ENCODE results near the gene ARHGEF38.
"Not testable (repeated sequence)": the region's sequence is repeated elsewhere in the genome, so short reads cannot be mapped to it uniquely, and the experiment has no call there.

ARHGEF38 gene

DNA sequence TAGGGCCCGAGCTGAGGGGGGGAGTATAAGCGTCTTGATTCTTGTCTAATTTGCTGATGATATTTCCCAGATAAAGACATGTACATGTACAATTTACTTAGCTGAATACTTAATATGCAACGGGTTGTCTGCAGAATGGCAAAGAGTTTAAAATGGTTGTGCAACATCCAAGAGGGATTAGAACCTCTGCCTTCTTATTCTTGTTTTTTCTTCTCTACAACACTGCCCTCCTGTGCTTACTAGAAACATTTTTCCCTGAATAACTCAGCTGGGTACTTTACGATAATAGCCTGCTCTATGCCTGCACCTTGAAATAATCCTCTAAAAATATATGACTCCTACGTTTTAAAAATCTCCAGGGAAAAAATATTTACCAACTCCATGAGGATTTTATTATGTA, 114.3 kb downstream of the ARHGEF38 start:
- H3K9me3 ChIP-seq (ENCODE audit: control insufficient read depth, low read length): no peaks in the 10 kb centered on the region
- no peaks in the 10 kb centered on the region for H3K27me3 ChIP-seq (replicated peaks; ENCODE audit: control insufficient read depth, insufficient read depth, low read length, poor library complexity, severe bottlenecking)
- no peaks in the 10 kb centered on the region for H3K4me1 ChIP-seq (ENCODE audit: control insufficient read depth, insufficient read depth, low read length, poor library complexity, severe bottlenecking)
- H3K36me3 ChIP-seq (ENCODE audit: control insufficient read depth, insufficient read depth, low read length): no peaks in the 10 kb centered on the region
- H3K4me3 ChIP-seq (ENCODE audit: insufficient read depth, low read depth, low read length, poor library complexity, severe bottlenecking): no peak overlapping the region
- no peak overlapping the region for H3K27ac ChIP-seq (ENCODE audit: insufficient read depth, low read length, poor library complexity, severe bottlenecking)
- no peak for DNase-seq

DNA sequence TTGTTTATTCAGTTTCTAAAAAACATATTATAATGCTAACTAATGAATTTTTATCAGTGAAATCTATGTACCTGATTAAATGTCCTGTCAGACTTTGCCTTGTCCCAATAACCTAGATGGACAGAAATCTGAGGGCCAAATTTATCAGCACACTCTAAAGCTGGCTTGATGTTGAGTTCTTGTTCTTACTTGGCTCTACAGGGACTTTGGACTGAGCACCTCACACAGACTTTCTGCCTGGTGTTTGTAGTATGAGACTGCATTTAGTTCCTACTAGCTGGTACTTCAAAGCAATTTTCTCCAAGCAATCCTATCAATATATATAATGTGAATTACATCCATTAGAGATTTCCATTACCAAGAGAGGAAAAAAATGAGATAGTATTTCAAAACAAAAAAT, 118.3 kb downstream of the ARHGEF38 start:
- Histone ChIP-seq H3K4me1 (ENCODE audit: control insufficient read depth, insufficient read depth, low read length, poor library complexity, severe bottlenecking) (no peaks in the 10 kb centered on the region), H3K4me3 (ENCODE audit: insufficient read depth, low read depth, low read length, poor library complexity, severe bottlenecking) (no peak overlapping the region), H3K9me3 (ENCODE audit: control insufficient read depth, low read length) (no peaks in the 10 kb centered on the region), H3K36me3 (ENCODE audit: control insufficient read depth, insufficient read depth, low read length) (no peaks in the 10 kb centered on the region), H3K27me3 (replicated peaks; ENCODE audit: control insufficient read depth, insufficient read depth, low read length, poor library complexity, severe bottlenecking) (no peaks in the 10 kb centered on the region), H3K27ac (ENCODE audit: insufficient read depth, low read length, poor library complexity, severe bottlenecking) (no peak overlapping the region)
- DNase-seq: no peak

- H3K36me3 ChIP-seq (ENCODE audit: control insufficient read depth, insufficient read depth, low read length): no peaks in the 10 kb centered on the region
- H3K4me3 ChIP-seq (ENCODE audit: insufficient read depth, low read depth, low read length, poor library complexity, severe bottlenecking): no peak overlapping the region
- no peaks in the 10 kb centered on the region for H3K27me3 ChIP-seq (replicated peaks; ENCODE audit: control insufficient read depth, insufficient read depth, low read length, poor library complexity, severe bottlenecking)
- H3K9me3 ChIP-seq (ENCODE audit: control insufficient read depth, low read length): no peaks in the 10 kb centered on the region
- no peaks in the 10 kb centered on the region for H3K4me1 ChIP-seq (ENCODE audit: control insufficient read depth, insufficient read depth, low read length, poor library complexity, severe bottlenecking)
- no peak for DNase-seq
- H3K27ac ChIP-seq (ENCODE audit: insufficient read depth, low read length, poor library complexity, severe bottlenecking): no peak overlapping the region
Observed at GRCh38 chr4:105671301-105671700, 118.9 kb downstream of the ARHGEF38 start.

GRCh38 chr4:105674011-105674410, 121.6 kb downstream of the ARHGEF38 start:
- no peak overlapping the region for H3K27ac ChIP-seq (ENCODE audit: insufficient read depth, low read length, poor library complexity, severe bottlenecking)
- H3K27me3 ChIP-seq (replicated peaks; ENCODE audit: control insufficient read depth, insufficient read depth, low read length, poor library complexity, severe bottlenecking): no peaks in the 10 kb centered on the region
- H3K9me3 ChIP-seq (ENCODE audit: control insufficient read depth, low read length): no peaks in the 10 kb centered on the region
- no peaks in the 10 kb centered on the region for H3K4me1 ChIP-seq (ENCODE audit: control insufficient read depth, insufficient read depth, low read length, poor library complexity, severe bottlenecking)
- DNase-seq: no peak
- no peak overlapping the region for H3K4me3 ChIP-seq (ENCODE audit: insufficient read depth, low read depth, low read length, poor library complexity, severe bottlenecking)
- H3K36me3 ChIP-seq (ENCODE audit: control insufficient read depth, insufficient read depth, low read length): no peaks in the 10 kb centered on the region

DNA sequence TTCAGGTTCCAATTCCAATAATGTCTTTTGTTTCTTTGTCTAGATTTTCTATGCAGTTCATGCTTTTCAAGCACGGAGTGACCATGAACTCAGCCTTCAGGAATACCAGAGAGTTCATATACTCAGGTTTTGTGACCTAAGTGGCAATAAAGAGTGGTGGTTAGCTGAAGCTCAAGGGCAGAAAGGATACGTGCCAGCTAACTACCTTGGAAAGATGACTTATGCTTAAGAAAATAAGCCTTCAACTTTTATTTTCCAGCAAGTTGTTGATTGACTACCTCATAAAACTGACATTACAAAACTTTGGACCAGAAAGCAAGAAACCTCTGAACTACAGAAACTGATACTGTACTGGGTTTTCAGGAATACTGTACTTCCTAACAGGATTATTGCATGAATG, 125.3 kb downstream of the ARHGEF38 start:
- Histone ChIP-seq H3K27ac (ENCODE audit: insufficient read depth, low read length, poor library complexity, severe bottlenecking) (no peak overlapping the region), H3K36me3 (ENCODE audit: control insufficient read depth, insufficient read depth, low read length) (no peaks in the 10 kb centered on the region), H3K4me3 (ENCODE audit: insufficient read depth, low read depth, low read length, poor library complexity, severe bottlenecking) (no peak overlapping the region), H3K27me3 (replicated peaks; ENCODE audit: control insufficient read depth, insufficient read depth, low read length, poor library complexity, severe bottlenecking) (no peaks in the 10 kb centered on the region), H3K4me1 (ENCODE audit: control insufficient read depth, insufficient read depth, low read length, poor library complexity, severe bottlenecking) (no peaks in the 10 kb centered on the region), H3K9me3 (ENCODE audit: control insufficient read depth, low read length) (no peaks in the 10 kb centered on the region)
- DNase-seq: no peak

DNA sequence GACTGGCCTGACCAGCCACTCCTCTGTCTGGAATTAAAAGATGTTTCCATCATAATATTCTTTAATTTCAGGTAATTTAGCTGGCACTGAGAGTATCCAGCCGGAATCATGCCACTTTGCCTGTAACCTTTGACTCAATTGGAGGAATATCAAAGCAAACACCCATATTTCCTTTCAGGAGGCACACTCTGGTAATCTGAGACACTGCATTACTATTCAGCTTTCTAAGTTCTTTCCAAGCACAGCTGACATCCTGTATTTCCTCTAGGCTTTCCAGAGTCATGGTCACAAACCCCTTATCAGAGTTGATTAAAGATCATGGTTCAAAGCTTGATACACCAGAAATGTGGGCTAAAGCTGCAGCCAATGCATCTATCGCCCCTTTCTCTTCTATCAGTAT, 126.8 kb downstream of the ARHGEF38 start:
- no peak overlapping the region for H3K4me3 ChIP-seq (ENCODE audit: insufficient read depth, low read depth, low read length, poor library complexity, severe bottlenecking)
- no peaks in the 10 kb centered on the region for H3K9me3 ChIP-seq (ENCODE audit: control insufficient read depth, low read length)
- no peaks in the 10 kb centered on the region for H3K27me3 ChIP-seq (replicated peaks; ENCODE audit: control insufficient read depth, insufficient read depth, low read length, poor library complexity, severe bottlenecking)
- no peaks in the 10 kb centered on the region for H3K36me3 ChIP-seq (ENCODE audit: control insufficient read depth, insufficient read depth, low read length)
- no peak overlapping the region for H3K27ac ChIP-seq (ENCODE audit: insufficient read depth, low read length, poor library complexity, severe bottlenecking)
- no peak for DNase-seq
- no peaks in the 10 kb centered on the region for H3K4me1 ChIP-seq (ENCODE audit: control insufficient read depth, insufficient read depth, low read length, poor library complexity, severe bottlenecking)

- Histone ChIP-seq H3K27ac (ENCODE audit: insufficient read depth, low read length, poor library complexity, severe bottlenecking) (no peak overlapping the region), H3K36me3 (ENCODE audit: control insufficient read depth, insufficient read depth, low read length) (no peaks in the 10 kb centered on the region), H3K27me3 (replicated peaks; ENCODE audit: control insufficient read depth, insufficient read depth, low read length, poor library complexity, severe bottlenecking) (no peaks in the 10 kb centered on the region), H3K4me1 (ENCODE audit: control insufficient read depth, insufficient read depth, low read length, poor library complexity, severe bottlenecking) (no peaks in the 10 kb centered on the region), H3K9me3 (ENCODE audit: control insufficient read depth, low read length) (no peaks in the 10 kb centered on the region), H3K4me3 (ENCODE audit: insufficient read depth, low read depth, low read length, poor library complexity, severe bottlenecking) (no peak overlapping the region)
- no peak for DNase-seq
Observed at GRCh38 chr4:105683038-105683437, 130.6 kb downstream of the ARHGEF38 start.

DNA sequence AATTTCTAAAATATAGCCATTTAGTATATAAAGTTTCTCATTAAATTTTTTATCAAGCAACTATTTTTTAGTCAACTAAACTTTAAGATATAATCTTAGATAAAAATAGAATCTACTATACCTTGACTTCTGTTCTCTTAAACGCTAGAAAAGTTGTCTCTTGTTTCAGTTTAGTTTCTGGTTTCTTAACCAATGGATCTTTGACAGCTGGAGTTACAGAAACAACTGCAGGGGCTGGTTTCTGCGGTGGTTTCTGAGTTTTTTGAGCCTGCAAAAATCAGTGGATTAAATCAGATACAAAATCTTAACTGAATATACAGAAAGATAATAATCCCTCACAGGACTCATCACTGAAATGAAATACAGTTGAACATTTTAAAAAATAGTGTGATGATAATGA, 134.2 kb downstream of the ARHGEF38 start:
- Histone ChIP-seq H3K27ac (ENCODE audit: insufficient read depth, low read length, poor library complexity, severe bottlenecking) (no peak overlapping the region), H3K4me3 (ENCODE audit: insufficient read depth, low read depth, low read length, poor library complexity, severe bottlenecking) (no peak overlapping the region), H3K4me1 (ENCODE audit: control insufficient read depth, insufficient read depth, low read length, poor library complexity, severe bottlenecking) (no peaks in the 10 kb centered on the region), H3K36me3 (ENCODE audit: control insufficient read depth, insufficient read depth, low read length) (peaks cover 19% of the 10 kb centered on the region), H3K27me3 (replicated peaks; ENCODE audit: control insufficient read depth, insufficient read depth, low read length, poor library complexity, severe bottlenecking) (no peaks in the 10 kb centered on the region), H3K9me3 (ENCODE audit: control insufficient read depth, low read length) (no peaks in the 10 kb centered on the region)
- DNase-seq: no peak

DNA sequence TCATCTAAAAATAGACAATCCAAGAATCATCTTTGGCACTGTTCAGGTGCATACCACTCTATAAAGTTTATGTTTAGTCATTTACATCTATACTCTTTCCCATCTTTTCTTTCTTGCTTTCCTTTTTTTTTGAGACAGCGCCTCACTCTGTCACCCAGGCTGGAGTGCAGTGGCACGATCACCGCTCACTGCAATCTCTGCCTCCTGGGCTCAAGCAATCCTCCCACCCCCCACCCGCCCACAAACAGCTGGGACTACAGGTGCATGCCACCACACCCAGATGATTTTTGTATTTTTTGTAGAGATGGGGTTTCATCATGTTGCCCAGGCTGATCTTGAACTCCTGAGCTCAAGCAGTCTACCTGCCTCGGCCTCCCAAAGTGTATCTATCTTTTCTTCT, 142.4 kb downstream of the ARHGEF38 start:
- not testable (repeated sequence) for H3K27ac ChIP-seq (ENCODE audit: insufficient read depth, low read length, poor library complexity, severe bottlenecking); H3K9me3 ChIP-seq (ENCODE audit: control insufficient read depth, low read length); H3K4me3 ChIP-seq (ENCODE audit: insufficient read depth, low read depth, low read length, poor library complexity, severe bottlenecking); H3K27me3 ChIP-seq (replicated peaks; ENCODE audit: control insufficient read depth, insufficient read depth, low read length, poor library complexity, severe bottlenecking); DNase-seq; H3K4me1 ChIP-seq (ENCODE audit: control insufficient read depth, insufficient read depth, low read length, poor library complexity, severe bottlenecking)
- peaks cover 33% of the 10 kb centered on the region for H3K36me3 ChIP-seq (ENCODE audit: control insufficient read depth, insufficient read depth, low read length)

DNA sequence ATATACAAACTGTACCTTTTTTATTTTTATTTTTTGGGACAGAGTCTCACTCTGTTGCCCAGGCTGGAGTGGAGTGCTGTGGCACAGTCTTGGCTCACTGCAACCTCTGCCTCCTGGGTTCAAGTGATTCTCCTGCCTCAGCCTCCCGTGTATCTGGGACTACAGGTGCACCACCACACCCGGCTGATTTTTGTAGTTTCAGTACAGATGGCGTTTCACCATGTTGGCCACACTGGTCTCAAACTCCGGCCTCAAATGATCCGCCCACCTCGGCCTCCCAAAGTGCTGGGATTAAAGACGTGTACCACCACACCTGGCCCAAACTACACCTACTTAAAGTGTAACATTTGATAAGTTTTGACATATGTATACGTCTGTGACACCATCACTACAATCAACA, 143.4 kb downstream of the ARHGEF38 start:
- H3K36me3 ChIP-seq (ENCODE audit: control insufficient read depth, insufficient read depth, low read length): peaks cover 25% of the 10 kb centered on the region
- not testable (repeated sequence) for H3K9me3 ChIP-seq (ENCODE audit: control insufficient read depth, low read length); H3K4me1 ChIP-seq (ENCODE audit: control insufficient read depth, insufficient read depth, low read length, poor library complexity, severe bottlenecking); DNase-seq; H3K27ac ChIP-seq (ENCODE audit: insufficient read depth, low read length, poor library complexity, severe bottlenecking); H3K27me3 ChIP-seq (replicated peaks; ENCODE audit: control insufficient read depth, insufficient read depth, low read length, poor library complexity, severe bottlenecking); H3K4me3 ChIP-seq (ENCODE audit: insufficient read depth, low read depth, low read length, poor library complexity, severe bottlenecking)

GRCh38 chr4:105698607-105699006, 146.2 kb downstream of the ARHGEF38 start:
- Histone ChIP-seq H3K27me3 (replicated peaks; ENCODE audit: control insufficient read depth, insufficient read depth, low read length, poor library complexity, severe bottlenecking) (no peaks in the 10 kb centered on the region), H3K9me3 (ENCODE audit: control insufficient read depth, low read length) (no peaks in the 10 kb centered on the region), H3K4me3 (ENCODE audit: insufficient read depth, low read depth, low read length, poor library complexity, severe bottlenecking) (no peak overlapping the region), H3K27ac (ENCODE audit: insufficient read depth, low read length, poor library complexity, severe bottlenecking) (no peak overlapping the region), H3K36me3 (ENCODE audit: control insufficient read depth, insufficient read depth, low read length) (peaks cover 14% of the 10 kb centered on the region), H3K4me1 (ENCODE audit: control insufficient read depth, insufficient read depth, low read length, poor library complexity, severe bottlenecking) (no peaks in the 10 kb centered on the region)
- DNase-seq: no peak
